ENCODE results near the gene VSTM1.

- TF ChIP-seq CTCF (IDR thresholded peaks at IDR 0.05; ENCODE audit: low read length) = no peak
- TF ChIP-seq EZH2 (optimal IDR thresholded peaks at IDR 0.05; ENCODE audit: low read depth, low read length) = no peak
- TF ChIP-seq EZH2phosphoT487 (IDR thresholded peaks at IDR 0.05; ENCODE audit: low read length) = no peak
These were observed 44.3 kb upstream of the VSTM1 start for GRCh38 chr19:54107876-54108490.
